ENCODE results near the gene PDZD2.
"Not testable (repeated sequence)": the region's sequence is repeated elsewhere in the genome, so short reads cannot be mapped to it uniquely, and the experiment has no call there.

Gene PDZD2

DNA sequence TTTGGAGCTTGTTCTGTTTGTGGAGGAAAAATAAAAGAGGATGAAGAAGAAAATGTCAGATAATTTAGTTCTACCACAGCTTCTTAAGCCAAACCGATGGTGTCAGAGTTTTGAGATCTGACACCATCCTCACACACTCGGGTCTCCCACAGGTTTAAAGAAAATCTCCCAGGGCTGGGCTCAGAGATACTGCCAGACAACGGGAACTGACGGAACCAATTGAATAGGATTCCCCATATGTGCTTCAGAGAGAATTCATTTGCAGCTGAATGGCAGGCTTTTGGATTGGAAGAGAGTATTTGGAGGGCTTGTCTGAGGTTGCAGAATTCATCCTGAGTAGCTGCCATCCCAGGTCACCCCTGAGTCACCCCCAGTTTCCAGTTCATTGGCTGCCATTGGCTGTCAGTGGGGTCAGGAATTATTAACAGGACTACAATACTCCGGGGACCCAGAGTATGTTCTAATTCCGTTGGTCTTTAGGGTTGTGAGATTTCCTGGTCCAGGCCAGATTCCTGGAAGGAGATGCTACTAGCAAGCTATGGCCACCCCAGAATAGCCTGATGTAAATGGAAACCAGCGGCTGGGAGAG lies 131.3 kb downstream of the PDZD2 start:
- no peak for DNase-seq (ENCODE audit: low spot score)

DNA sequence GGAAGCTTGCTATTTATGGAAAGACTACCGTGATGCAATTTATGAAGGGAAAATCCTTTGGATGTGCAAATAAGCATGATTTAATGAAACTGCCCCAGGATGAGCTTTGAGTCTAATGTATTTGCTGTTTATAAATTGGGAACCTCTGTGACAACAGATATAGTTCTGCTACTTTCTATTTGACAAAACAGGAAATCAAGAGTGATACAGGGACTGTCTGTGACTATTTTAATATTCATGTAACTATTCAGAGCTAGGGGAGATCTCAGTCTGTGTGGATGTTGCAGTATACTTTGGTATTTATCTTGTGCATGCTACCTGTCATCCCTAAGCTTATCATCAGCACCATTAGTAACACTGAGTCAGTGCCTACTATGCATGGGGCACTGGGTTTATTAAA lies 132.1 kb downstream of the PDZD2 start:
- no peak for DNase-seq (ENCODE audit: low spot score)

DNA sequence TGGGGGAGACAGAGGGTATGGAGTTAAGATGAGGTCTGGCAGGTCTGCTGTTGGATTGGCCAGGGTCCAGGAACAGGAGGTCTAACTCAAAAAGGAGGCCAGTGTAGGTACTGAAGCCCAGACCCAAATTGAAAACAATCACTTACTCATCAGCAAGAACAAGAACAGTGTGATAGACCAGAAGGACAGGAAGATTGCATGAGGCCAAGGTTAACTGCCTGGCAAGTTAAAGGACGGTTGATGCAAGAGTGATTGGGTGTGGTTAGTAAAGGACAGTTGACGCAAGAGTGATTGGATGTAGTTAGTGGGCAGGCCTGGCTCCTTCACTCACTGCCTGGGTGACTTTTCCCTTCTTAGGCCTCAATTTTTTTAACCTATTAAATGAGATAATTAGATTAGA lies 132.6 kb downstream of the PDZD2 start:
- no peak for DNase-seq (ENCODE audit: low spot score)

DNA sequence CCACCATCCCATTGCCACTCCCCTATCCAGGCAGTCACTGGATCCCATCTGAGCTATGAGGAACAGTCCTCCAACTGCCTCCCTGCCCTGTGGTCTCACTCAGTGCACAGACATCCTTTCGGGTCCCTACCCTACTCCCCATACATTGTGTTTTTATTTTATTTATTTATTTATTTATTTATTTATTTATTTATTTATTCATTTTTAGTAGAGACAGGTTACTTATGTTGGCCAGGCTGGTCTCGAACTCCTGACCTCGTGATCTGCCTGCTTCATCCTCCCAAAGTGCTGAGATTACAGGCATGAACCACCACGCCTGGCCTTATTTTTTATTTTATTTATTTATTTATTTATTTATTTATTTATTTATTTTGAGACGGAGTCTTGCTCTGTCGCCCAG lies 137.4 kb downstream of the PDZD2 start:
- not testable (repeated sequence) for DNase-seq (ENCODE audit: low spot score)

DNA sequence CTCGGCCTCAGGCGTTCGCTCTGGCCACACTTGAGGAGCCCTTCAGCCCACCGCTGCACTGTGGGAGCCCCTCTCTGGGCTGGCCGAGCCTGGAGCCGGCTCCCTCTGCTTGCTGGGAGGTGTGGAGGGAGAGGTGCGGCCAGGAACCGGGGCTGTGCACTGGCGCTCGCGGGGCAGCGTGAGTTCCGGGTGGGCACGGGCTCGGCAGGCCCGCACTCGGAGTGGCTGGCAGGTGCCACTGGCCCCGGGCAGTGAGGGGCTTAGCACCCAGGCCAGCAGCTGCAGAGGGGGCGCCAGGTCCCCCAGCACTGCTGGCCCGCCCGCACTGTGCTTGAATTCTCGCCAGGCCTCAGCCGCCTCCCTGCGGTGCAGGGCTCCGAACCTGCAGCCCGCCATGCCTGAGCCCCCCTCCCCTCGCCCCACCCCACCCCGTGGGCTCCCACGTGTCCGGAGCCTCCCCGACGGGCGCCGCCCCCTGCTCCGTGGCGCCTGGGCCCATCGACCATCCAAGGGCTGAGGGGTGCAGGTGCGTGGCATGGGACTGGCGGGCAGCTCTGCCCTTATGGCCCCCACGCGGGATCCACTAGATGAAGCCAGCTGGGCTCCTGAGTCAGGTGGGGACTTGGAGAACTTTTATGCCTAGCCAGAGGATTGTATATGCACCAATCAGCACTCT lies 138.2 kb downstream of the PDZD2 start:
- DNase-seq (ENCODE audit: low spot score) = no peak

DNA sequence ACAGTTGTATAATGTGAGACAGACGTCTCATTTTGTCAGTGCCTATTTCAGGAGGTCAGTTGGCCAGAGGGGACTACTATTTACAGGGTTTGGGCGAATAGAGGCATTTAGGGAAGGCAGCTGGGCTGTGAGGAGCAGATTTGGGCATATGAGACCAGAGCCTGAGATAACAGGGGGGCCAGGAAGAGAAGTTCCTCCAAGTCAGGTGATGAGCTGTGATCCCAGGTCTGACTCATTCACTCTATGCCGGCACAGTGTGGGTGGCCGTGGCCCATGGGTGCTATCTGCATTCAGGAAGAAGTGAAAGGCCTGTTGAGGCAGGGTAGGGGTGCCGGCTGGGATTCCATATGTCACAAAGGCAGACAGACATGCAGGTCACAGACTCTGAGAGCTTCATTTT lies 142.8 kb downstream of the PDZD2 start:
- no peak for DNase-seq (ENCODE audit: low spot score)

DNA sequence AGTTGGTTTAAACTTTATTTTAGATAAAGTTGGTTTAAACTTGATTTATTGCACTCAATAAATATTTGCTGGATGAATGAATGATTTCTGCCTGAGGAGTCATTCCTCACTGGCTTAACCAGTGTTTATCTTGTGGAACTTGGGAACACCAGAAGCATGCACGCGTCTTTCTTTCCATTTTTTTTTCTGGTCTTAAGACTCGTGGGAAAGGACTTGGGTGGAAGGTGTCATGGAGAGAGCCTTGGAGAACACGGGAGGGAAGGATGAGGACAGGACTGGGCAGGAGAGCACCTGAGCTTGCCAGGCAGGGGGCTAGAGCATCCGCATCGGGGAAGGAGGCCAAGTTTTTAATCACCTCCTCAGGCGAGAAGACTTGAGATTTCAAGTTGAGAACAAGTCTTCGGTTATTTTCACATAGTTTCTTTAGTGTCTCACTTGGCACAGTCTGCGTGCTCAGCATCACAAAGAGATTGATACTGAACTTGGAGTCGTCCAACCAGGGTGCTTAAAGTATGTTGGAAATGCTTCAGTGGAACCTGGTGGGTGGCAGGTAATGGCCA lies 144.2 kb downstream of the PDZD2 start:
- DNase-seq (ENCODE audit: low spot score) = no peak

DNA sequence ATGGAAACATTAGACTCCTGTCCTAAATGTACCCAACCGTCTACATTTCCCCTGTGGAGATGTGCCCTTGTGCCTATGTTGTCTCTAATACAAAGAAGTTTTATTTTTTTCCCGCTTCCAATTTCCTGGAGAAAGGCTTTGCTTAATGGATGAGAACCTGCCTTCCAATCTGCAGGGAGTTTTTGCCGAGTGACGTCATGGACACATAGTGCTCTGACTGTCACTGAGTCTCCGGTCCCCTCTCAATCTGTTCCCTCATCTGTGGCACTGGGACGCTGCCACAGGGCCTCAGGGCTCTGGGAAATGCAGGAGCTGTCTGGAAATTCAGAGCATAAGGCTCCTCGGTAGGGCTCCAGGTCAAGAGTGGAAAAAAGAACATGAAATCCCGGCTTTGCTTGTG lies 144.8 kb downstream of the PDZD2 start:
- no peak for DNase-seq (ENCODE audit: low spot score)

DNA sequence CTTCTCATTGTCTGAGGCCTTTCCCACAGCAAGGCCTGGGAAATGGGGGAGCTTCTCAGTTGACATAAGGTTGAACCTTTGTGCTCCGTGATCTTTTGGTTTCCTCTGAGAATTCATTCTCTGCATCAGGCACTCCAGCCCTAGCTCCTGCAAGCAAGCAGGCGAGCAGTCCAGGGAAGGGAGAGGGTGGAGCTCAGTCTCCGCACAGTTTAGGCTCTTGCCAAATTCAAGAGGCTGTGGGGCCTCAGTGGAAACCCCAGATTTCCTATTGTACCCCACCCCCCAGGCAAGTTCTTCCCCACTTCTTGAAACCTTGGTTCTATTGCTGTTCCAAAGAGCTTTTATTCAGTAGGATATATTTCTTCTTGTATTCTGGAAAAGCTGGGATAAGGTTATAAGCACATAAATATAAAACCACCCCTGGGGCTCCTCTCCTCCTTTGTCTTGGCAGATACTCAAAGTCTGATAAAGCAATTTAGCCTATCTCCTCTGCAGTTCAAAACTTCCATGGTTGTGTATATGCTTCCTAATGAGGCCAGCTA lies 147.2 kb downstream of the PDZD2 start:
- no peak for DNase-seq (ENCODE audit: low spot score)

DNA sequence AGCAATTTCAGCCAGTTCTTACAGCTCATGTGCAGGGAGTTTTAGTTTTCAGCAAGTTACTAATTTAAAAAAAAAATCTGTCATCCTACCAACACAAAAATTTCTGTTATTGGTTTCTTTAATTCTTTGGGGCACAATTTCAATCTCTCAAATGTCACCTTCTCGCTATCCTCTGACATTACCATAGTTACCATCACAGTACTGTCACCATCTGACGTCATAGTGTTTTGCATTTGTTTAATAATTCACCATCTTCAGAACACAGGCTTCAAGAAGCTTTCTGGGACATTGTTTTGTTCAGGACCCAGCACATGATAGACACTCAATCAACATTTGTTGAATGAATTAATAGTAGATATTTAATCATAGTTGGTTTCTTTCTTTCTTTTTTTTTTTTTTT lies 155.1 kb downstream of the PDZD2 start:
- no peak for DNase-seq (ENCODE audit: low spot score)

DNA sequence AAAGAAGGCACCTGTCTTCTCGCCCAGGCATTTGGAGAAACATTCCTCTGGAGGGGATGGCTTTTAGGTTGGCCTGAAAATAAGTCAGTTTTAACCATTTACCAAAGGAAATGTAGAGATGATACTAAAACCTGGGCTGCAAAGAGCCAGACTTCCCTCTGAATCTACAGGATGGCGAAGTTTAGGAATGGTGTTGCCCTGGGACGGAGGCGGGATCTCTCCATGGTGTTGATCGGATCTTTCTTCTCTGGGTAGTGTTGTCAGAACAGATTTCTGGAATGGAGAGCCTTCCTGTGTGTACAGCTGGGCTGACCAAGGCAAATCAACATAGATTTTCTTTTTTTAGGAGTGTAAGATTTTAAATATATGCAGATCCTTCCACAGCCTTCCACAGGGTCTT lies 159.2 kb downstream of the PDZD2 start:
- DNase-seq (ENCODE audit: low spot score) = no peak

DNA sequence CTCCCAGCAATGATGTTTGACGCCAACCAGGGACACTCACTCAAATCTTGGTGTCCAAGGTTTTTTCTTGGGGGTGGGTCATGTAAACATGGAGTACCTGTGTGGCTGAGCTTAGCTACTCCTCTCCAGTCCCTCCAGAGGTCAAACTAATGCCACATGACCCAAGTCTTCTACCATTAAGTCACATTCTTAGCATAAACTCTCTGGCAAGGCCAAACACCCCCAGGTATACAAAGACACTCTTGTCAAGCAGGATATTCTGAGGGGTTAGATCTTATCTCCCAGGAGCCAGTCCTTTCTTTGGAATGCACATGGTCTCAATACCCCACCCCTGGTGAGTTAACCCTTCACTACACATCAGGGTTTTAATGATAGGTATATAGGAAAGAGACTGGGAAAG lies 161.4 kb downstream of the PDZD2 start:
- no peak for DNase-seq (ENCODE audit: low spot score)

DNA sequence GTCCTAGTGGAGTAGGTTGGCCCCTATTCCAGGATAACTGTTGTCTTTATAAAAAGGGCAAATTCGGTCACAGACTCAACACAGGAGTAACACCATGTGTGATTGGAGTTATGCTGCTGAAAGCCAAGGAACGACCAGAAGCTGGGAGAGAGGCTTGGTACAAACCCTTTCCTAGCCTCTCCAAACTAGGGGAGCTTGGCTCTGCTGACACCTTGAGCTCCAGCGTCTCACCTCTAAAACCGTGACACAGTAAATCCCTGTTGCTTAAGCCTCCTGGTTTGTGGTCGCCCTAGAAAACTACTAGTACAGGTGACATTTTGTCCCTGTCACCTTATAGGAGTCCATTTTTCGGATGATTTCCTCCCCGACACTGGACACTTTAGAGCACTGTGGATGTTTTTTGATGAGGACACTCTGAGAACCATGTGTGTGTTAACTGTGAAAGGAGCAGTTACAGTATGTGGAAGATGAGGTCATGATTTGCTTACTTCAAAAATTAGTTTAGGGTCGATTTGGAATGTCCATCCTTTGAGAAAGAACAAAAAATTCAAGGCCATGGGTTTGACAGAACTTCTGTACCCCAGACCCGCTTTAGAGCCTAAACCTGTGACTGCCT lies 167.0 kb downstream of the PDZD2 start:
- no peak for DNase-seq (ENCODE audit: low spot score)

DNA sequence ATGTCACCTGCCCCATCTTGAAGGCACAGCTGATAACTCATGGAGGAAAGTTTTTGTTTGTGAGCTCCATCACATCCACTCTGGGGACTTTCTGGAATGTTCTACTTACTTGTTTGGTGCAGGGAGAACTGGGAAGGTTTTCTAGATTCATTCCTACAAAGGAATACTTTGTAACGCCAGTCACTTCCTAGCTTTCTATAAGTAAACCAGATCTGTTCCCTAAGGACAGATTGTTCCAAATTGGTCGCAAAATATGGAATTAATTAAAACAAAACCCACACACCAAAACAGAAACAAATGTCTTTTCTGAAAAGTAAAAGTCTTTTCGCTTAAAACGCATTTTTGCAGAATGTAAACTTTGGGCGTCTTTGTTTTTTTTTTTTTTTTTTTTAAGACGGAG lies 167.6 kb downstream of the PDZD2 start:
- no peak for DNase-seq (ENCODE audit: low spot score)

DNA sequence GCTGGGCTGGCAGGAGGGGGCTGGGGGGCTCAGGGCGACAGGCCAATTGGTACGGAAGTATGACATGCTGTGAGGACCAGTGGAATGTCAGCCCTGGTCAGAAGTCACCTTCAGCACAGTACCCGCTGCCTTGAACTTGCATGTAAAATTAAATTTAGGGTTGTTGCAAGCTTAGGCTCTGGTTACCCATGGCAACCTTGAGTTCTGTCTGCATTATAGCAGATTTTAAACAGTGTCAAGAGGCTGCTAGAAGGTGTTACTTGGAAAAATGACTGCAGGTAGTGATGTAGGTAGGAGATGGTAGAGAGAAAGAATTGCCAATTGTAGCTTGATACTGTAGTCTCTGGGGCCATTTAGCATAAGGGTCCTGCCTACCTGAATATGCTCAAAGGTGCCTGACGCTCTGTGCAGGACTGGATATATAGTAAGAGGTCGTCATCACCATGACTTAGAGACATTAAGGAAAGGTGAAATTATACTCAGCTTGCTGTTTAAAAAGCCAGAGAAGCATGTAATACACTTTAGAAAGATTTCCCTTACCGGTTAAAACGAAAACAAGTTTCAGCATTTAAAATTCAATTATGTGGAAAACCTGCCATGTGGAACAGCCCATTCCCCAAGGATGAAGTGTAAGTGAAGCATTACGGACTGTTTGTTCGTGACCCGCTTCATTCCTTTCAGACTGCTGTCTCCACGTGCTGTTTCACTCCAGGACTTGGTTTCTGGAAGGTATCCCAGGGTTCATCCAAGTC lies 169.0 kb downstream of the PDZD2 start:
- DNase-seq (ENCODE audit: low spot score) = no peak

DNA sequence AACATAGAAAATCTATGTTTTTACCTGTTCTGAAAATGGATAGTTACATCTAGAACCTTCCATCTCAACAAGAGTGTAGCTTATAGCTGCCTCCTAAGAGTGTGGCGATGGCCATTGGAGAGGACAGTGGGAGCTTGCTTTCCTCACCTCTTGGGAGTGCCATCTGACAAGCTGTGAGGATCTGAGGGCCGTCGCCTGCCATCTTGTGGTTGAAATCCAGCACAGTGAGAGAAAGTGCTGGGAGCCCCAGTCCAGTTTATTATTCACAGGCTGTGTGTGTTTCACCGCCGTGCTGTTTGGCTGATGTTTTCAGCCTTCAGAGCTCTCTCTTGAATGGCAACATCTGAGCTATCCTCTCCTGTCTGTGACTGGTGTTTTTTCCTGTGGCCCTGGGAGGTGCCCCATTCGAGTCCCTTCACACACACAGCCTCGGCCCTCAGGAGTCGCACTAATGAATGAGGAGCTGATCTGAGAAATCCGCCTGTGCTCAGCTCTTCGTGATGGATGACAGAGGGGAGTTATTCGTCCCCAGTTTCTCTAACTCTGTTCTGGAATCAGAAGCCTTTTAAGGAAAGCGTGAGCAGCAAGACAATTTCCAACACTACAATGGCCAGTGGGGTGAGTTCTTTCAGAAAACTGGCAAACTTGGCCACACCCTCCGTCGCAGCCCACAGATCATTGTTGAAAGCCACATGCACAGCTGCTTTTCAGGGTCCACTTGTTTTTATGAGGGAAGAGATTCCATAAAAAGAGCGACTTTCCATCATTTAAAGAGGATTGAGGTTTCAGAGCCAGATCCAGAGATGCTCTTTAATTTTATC lies 170.3 kb downstream of the PDZD2 start:
- DNase-seq (ENCODE audit: low spot score) = no peak

DNA sequence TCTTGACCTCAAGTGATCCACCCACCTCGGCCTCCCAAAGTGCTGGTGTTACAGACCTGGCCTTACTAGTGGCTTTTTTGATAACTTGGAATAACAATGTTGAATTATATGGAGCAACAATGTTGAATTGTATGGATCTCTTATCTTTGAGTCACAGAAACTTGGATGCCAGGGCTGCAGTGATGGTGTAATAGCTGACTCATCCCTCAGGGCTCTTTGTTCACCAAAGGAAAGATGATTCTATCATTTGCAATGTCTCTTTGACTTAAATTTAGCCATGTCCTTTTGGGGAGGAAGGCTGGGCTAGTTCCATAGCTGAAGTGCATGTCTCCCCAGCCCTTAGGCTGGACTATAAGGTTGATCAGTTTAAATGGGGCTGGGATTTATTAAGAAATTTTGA lies 172.3 kb downstream of the PDZD2 start:
- DNase-seq (ENCODE audit: low spot score) = no peak

DNA sequence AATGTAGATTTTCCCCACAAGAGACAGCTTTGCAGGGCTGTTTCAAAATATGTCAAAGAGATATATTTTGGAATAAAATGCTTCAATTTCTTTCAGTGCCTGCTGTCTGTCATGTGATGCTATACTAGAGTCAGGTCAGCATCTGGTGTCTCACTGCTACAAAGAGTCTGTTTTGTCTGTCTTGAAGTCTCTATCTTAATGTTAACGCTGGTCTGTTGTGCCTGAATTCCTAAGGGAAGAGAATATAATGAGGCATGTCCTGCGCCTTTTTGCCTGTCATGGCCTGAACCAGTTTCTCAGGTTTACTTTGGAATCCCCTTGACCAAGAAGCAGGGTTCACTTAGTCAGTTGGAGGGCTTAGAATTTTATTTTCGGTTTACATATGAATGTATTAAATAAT lies 176.4 kb downstream of the PDZD2 start:
- DNase-seq (ENCODE audit: low spot score) = no peak

DNA sequence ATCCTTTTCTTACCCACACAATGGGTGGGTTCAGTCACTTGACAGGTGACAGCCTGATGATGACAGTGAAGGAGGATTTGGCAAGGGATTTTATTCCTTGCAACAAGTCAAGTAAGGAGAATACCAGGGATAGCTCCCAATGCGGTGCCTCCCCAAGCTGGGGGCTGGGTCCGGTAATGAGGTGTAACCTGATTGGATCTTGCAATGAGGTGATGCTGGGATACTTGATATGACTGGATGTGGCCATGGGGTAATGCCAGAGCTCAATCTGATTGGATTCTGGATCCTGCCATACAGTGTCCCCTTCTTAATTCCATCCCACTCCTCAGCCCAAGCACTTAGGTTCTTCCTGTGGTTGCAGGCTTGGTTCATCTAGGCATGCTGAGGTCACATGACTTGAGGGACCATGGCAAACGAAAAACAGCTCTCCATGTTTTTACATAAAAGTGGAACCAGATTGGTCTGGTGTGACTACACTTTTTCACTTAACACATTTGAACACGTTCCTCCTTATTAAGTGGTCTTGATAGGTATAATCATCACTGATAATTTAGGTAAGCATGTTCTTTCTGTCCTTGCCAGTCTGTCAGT lies 181.1 kb downstream of the PDZD2 start:
- DNase-seq (ENCODE audit: low spot score) = no peak

DNA sequence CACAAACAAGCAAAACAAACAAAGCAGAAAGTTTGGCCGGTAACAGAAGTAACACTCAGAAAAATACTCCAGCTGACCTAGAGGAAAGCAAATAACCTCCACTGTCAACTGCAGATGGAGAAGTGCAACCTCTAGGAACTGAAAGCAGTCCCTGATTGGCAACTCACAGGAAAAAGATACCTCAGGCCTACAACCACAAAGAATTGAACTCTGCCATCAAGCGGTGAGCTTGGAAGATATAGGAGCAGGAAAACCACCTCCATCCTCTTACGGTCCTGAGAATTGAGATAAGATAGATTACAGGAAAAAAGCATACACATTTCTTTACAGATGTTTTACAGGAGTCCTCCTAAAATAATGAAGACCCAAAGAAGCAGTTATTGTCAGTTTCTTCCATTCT lies 184.5 kb downstream of the PDZD2 start:
- no peak for DNase-seq (ENCODE audit: low spot score)

DNA sequence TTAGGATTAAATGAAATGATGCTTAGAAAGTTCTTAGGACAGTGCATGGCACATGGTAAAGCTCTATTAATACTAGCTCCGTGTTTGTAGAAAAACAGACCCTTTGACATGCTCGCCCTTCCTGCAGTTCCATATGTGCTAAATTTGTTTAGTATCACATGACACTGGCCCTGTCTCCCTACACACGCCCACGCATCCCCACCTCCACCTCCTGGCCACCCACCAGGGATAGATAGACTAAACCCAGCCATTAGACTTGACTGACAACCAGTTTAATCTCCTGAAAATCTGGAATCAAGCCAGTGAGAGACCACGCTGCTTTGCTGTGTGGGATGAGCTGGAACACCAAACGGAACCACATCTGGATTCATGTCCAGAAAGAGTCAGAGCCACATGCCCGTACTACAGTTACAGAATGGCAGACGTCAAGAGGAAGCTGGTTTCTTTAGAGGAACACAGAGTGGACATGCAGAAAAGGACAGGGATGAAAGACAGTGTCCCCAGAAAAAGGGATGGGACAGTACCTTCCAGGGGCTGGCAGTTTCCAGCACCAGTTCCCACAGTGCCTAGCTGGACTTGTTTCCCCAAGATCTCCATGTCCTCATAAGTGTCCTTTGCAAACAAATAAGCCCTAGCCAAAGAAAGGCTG lies 186.1 kb downstream of the PDZD2 start:
- no peak for DNase-seq (ENCODE audit: low spot score)
